GM21381 (cell line): ENCODE results near the gene PAM16.

ENCODE experiments used
- ATAC-seq: cut with Tn5 transposase; IDR thresholded peaks from one replicate; pipeline ENCODE4 v1.9.1; 2021; ENCODE audit warnings: mild to moderate bottlenecking, moderate library complexity; ENCODE audit not compliant: unreplicated experiment

Gene PAM16

DNA sequence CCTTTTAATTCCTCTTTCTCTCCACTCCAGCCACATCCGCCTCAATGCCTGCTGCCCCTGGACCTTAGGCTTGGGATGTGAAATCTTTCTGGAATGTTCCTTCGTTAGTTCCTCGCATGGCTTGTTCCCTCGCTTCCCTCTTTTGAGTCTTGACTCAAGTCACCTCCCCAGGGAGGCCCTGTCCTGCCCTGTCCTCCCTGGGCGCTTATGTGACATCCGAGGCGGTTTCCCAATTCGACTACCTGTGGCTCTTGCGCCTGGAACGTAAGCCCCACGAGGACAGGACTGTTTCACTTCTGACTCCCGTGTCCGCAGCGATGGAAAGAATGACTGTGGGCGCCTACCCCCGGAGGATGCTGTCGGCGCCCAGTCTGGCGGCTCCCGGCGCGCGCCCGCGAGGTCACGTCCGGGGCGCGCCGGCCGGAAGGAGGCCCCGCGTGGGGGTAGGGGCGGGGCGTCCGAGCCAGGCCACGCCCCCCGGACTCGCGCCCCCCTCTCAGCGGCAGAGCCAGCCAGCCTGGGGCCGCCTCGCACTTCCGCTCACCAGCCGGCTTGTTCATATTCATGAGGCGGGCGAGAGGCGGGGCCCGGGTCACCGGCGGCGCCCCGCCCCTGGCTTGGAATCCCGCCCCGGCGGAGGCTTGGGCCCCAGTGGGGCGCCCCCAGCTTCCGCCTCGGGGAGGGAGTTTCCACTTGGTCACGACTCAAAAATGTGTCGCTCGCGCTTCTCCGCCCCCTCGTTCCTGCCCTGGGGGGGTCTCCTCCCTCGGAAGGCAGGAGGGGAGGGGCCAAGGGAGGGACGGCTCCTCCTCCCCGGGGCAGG is 43.7 kb downstream of the PAM16 start:
- ATAC-seq: peak; percentile 88

DNA sequence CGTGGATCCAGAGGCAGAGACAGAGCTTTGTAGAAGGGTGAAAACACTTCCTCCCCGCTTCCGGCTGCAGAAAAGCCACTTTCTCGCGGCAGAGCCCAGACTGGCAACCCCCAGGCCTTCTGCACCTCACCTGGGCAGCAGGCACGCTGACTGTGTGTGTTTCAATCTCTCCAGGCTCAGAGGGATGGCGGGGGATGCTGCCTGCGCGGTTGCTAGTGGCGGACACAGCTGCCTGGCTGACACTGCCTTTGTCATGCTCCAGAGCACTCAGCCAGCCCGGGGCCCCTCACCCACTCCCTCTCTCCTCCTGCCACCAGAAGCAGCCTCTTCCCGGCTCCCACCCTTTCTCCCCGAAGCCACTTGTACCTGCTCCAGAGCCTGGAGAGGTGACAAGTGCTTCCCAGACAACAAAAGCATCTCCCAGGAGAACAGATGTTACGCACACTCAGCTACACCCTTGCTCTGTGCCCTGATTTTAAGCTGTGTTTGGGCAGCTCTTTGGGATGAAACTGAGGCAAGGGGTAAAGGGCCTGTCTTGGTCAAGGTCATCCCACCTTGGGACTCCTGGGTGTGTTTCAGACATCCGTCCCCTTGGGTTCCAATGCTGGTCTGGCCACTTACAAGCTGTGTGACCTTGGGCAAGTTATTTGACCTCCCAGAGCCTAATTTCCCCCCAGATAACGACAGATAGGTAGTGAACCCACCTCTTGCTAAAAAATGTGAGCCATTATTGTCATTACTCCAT is 44.5 kb downstream of the PAM16 start:
- ATAC-seq: no peak

DNA sequence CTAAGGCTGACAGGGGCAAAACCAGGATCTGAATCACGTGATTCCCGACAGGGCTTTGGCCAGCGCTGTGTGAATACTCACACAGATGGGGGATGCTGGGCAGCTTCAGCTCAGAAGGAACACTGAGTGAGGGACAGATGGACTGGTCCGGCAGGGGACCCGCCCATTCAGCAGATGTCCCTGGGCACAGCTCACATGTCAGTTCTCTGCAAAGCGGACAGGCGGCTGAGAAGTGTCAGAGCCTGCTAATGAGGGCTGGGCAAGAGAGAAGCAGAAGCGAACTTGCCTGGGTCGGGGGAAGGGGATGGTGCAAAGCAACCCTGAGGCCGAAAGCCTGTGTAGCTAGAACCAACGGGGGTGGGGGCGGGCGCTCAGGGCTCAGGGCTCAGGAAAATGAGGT is 47.1 kb downstream of the PAM16 start:
- no peak for ATAC-seq

DNA sequence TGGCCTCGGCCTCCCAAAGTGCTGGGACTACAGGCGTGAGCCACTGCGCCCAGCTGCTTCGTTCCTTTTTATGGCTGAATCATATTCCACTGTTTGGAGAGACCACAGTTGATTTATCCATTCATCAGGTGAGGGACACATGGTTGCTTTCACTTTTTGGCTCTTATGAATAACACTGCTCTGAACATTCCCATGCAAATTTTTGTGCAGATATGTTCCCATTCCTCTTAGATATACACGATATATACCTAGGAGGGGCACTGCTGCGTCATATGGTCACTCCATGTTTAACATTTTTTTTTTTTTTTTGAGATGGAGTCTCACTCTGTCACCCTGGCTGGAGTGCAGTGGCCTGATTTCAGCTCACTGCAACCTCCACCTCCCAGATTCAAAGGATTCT is 49.2 kb downstream of the PAM16 start:
- ATAC-seq: no peak

DNA sequence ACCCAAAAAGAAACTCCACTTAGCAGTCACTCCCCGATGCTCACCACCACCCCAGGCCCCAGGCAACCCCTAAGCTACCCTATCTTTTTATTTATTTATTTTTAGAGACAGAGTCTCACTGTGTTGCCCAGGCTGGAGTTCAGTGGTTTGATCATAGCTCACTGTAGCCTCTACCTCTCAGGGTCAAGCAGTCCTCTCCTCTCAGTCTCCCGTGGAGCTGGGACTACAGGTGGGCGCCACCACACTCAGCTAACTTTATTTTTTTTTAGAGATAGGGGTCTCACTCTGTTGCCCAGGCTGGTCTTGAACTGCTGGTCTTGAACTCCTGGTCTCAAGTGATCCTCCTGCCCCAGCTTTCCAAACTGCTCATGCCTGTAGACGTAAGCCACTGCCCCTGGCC is 49.9 kb downstream of the PAM16 start:
- ATAC-seq: no peak

DNA sequence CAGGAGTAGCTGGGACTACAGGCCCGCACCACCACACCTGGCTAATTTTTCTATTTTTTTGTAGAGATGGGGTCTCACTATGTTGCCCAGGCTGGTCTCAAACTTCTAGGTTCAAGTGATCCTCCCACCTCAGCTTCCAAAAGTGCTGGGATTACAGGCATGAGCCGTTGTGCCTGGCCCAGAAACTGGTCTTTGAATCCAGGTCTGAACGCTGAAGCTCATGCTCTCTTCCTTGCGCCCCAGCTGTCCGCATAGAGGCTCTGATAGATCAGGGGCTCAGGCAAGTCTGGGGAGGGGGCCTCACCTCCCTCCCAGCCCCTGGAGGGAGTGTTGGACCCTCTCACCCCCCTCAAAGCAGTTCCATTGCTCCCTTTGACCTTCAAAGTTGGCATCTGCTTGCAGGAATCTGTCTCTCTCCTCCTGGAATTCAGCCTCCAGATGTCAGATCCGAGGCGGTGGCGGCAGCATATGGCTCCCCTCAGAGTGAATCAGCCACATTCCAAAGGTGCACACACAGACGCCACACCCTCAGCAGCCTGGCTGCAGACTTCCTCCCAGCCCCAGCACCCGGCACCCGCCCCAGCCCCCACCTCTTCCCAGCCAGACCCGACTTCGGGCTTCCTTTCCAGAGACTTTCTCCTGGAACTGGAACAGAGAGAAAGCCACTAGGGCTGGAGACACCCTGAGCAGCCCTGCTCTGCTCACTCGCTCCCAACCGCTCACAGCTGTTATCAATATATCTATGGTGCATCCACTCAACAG is 52.2 kb downstream of the PAM16 start:
- ATAC-seq: no peak

DNA sequence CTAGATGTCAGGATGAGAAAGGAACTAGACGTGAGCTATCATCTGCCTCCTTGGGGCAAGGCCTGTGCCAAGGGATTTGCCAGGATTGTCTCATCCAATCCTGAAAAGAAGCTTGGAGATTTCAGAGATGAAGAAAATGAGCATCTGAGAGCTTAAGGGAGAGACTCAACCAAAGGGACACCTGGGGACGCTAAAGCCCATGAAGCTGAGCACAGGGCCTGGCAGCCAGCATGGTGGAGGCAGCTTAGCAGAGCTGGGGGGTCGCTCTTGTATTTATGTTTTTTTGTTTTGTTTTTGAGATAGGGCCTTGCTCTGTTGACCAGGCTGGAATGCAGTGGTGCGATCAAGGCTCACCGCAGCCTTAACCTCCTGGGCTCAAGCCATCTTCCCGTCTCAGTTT is 53.6 kb downstream of the PAM16 start:
- no peak for ATAC-seq

DNA sequence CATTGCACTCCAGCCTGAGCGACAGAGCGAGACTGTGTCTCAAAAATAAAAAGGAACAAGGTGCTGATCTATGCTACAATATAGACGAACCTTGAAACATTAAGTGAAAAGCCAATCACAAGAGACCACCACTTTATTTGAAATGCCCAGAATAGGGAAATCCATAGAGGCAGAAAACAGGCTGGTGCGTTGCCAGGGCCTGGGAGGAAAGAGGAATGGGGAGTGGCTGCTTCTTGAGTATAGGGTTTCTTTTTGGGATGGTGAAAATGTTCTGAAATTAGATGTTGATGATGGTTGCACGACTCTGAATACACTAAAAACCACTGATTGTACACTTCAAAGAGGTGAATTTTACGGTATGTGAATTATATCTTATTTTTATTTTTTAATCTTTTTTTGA is 55.5 kb downstream of the PAM16 start:
- ATAC-seq: no peak

DNA sequence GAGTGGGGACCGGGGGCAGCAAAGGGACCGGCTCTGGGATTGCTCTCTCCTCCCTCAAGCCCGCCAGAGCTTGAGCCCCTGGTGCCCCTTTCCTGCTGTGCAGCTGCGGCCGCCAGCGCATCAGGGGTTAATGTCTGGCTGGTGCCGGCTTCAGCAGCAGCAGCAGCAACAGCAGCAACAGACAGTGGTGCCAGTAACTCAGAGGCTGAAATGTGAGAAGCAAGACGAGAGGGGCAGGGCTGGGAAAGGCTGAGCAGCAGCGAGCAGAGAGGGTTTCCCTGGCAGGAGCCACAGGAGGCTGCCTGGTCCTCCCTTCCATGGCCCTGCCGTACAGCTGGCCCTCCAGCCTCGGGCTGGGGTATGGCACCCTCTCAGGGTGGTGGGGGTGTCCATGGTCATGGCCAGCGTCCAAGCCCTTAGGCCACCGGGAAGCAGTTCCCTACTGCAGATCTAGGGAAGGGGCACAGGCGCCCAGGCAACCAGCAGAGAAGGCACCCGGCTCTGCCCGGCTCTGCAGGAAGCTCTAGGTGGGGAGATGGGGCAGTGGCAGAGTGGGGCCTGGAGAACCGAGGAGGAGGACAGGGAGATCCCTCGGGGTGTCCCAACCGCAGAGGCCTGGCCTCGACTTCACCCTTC is 57.2 kb downstream of the PAM16 start:
- ATAC-seq: no peak

DNA sequence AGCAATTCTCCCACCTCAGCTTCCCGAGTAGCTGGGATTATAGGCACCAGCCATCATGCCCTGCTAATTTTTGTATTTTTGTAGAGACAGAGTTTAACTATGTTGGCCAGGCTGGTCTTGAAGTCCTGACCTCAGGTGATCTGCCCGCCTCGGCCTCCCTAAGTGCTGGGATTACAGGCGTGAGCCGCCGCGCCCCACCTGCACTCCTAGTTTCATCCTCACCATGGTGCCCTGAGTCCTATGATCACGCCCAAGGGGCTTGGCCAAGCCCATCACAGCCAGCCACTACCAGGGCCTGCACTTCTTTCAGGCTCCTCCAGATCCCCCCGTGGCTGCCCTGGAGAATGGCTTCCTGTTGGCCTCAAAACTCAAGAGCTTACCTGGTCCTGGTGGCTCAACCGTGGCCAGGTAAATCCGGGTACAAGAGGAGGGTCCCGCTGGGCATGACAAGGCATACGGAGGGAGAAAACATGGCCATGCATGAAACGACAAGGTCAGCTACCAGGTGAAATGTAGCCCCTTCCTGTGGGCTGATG is 57.9 kb downstream of the PAM16 start:
- no peak for ATAC-seq

DNA sequence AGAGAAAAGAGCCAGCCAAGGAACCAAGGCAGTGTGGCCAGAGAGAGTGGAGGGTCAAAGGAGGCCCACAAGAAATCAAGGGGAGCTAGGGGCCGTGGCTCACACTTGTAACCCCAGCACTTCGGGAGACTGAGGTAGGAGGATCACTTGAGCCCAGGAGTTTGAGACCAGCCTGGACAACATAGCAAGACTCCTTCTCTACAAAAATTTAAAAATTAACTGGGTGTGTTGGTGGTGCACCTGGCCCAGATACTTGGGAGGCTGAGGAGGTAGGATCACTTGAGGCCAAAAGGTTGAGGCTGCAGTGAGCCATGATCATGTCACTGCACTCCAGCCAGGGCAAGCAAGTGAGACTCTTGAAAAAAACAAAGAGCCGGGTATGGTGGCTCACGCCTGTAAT is 59.4 kb downstream of the PAM16 start:
- no peak for ATAC-seq
